Gastrocnemius medialis (tissue), 4 donors: Measurements from ENCODE around the gene GJD4. TPM values are rescaled to one million over a fixed set of nuclear protein-coding genes. Genes with fewer than 3 reads are reported as not detected.

Source experiments
- ATAC-seq, 2 donors: fragments of 150-250 bp; one replicate each; pipeline ENCODE4 v1.9.1; 2016
- DNase-seq, 2 donors: peaks; one replicate each; pipeline ENCODE4 v3.0.0-alpha.2; 2019
- H3K27ac ChIP-seq, 4 donors: fragments of 200-600 bp; sonication (generic); 1 replicate in 1 of 4; 2 replicates in 3 of 4; pipeline ENCODE4 v1.5.1; 2016 to 2018; ENCODE audit warnings: mild to moderate bottlenecking in 2 of 4, moderate library complexity in 1 of 4
- H3K27me3 ChIP-seq, 3 donors: fragments of 200-600 bp; sonication (generic) in 2 of 3; 1 replicate in 1 of 3; 2 replicates in 2 of 3; pipeline versions ENCODE4 v1.5.1 to v1.6.0; 2016 to 2019; ENCODE audit warnings: mild to moderate bottlenecking in 1 of 3, moderate library complexity in 1 of 3
- H3K36me3 ChIP-seq, 2 donors: fragments of 200-600 bp; sonication (generic) in 1 of 2; one replicate each; pipeline ENCODE4 v1.5.1; 2017 to 2018
- H3K4me1 ChIP-seq, 2 donors: fragments of 200-600 bp; sonication (generic) in 1 of 2; one replicate each; pipeline ENCODE4 v1.5.1; 2016 to 2017; ENCODE audit warnings: mild to moderate bottlenecking in 2 of 2
- H3K4me3 ChIP-seq, 4 donors: fragments of 200-600 bp; sonication (generic) in 3 of 4; 1 replicate in 1 of 4; 2 replicates in 3 of 4; pipeline ENCODE4 v1.5.1; 2016 to 2019; ENCODE audit warnings: mild to moderate bottlenecking in 2 of 4
- H3K9me3 ChIP-seq, 3 donors: fragments of 200-600 bp; sonication (generic) in 2 of 3; 1 replicate in 1 of 3; 2 replicates in 2 of 3; pipeline ENCODE4 v1.5.1; 2016 to 2019
- CTCF ChIP-seq, 5 experiments: fragments of 450-650 bp in 3 of 5; fragments of 200-600 bp in 2 of 5; sonication (generic) in 2 of 5; IDR thresholded peaks in 4 of 5; conservative IDR thresholded peaks in 1 of 5; 1 replicate in 4 of 5; 2 replicates in 1 of 5; pipeline ENCODE4 v1.5.1; 2016 to 2019; ENCODE audit warnings: antibody characterized with exemption in 5 of 5, mild to moderate bottlenecking in 3 of 5, moderate library complexity in 3 of 5
- POLR2A ChIP-seq, 2 donors: fragments of 450-650 bp; IDR thresholded peaks; one replicate each; pipeline ENCODE4 v1.6.1; 2017; ENCODE audit warnings: antibody characterized with exemption in 2 of 2, mild to moderate bottlenecking in 2 of 2, moderate library complexity in 2 of 2
- in situ Hi-C, 4 donors: fragments of 200-750 bp; cut with MboI; loops; one replicate each; pipeline versions ENCODE4 v1.15.0 to v1.8.0; 2017; ENCODE audit warnings: low sequenced_read_pairs in 4 of 4
- intact Hi-C: fragments of 100-400 bp; cut with DNase I; formaldehyde crosslinking; loops from one replicate; pipeline ENCODE4 v1.15.1; 2023; ENCODE audit warnings: low total_unique reads
- total RNA-seq, 4 donors: library from RNA; depleted of rRNA; stranded (reverse); fragments of >200 nt; gene quantifications; one replicate each; pipeline versions ENCODE4 v1.1.0 to v1.2.3, GENCODE V29; 2016

The GJD4 gene
- total RNA-seq, 4 donors from 2014 or later, result not detected

DNA sequence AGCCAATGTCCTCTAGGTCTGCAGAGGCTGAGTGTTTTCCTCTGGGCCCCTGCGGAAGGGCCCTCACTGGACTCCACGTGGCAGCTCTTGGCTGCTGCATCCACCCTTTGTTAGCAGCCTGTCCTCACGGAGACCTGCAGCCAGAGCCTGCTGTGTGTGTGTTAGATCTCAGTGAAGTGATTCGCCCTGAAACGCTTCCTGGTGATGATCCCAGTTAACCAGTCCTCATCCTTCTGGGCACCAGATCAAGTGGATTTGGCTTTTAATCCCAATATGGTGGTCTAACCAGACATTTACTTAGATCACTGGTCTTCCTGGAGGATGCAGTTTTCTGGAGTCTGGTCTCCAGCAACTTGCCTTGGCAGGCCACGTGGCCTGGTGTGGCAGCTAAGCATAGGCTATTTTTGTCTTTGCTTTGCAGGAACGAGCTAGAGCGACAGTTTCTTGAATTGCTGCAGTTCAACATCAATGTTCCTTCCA lies 39.5 kb upstream of the GJD4 start:
- in situ Hi-C loops, result loop anchor here in 3 of 4 donors (5.0 to 25.0 kb wide), 5 partner anchors 228 to 453 kb away; partner anchors contain the start of gene CCNY (in 2 of the 3)
- no peaks in the 10 kb centered on the region for H3K27me3 ChIP-seq

DNA sequence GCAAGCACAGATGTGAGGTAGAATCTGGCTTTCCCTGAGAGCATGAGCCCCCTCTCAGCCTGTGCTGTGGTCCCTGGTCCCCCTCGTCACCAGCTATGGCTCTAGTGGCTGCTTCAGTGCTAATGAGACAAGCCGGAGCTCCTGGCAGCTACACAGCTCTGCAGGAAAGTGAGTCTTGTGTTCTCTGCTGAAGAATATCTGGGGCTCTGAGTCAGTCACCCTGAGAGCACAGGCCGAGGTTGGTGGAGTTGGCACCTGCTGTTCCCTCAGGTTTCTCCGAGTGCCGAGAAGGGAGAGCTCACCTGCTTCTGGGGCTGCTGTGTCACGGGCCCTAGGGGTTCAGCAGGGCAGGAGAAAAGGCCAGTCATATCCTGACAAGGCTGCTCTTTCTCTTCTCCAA lies 37.2 kb upstream of the GJD4 start:
- H3K27me3 ChIP-seq, result no peaks in the 10 kb centered on the region
- no peak for ATAC-seq
- in situ Hi-C loops (loop anchor here in 3 of 4 donors (5.0 to 25.0 kb wide), 5 partner anchors 231 to 456 kb away; partner anchors contain the start of gene CCNY (in 2 of the 3)), intact Hi-C loops (no loop called here)
- no peak overlapping the region for H3K27ac ChIP-seq
- peaks cover 21 to 29% of the 10 kb centered on the region in 2 donors for H3K4me1 ChIP-seq
- peaks cover 0 to 46% of the 10 kb centered on the region in 2 donors for H3K36me3 ChIP-seq
- H3K4me3 ChIP-seq, result no peak overlapping the region
- DNase-seq, result no peak
- H3K9me3 ChIP-seq, result no peaks in the 10 kb centered on the region
- no peak for TF ChIP-seq CTCF (IDR thresholded peaks at IDR 0.05 in 4 of 5, conservative IDR thresholded peaks at IDR 0.05 in 1 of 5)
- no peak for TF ChIP-seq POLR2A (IDR thresholded peaks at IDR 0.05)

More for the DNA sequence above, 39.5 kb upstream of the GJD4 start:
- peaks cover 28 to 34% of the 10 kb centered on the region in 2 donors for H3K4me1 ChIP-seq
- ATAC-seq (peak; percentile 59 to 64), DNase-seq (no peak)
- peak overlapping the region; percentile 17 to 63 (median 40) for H3K27ac ChIP-seq
- TF ChIP-seq CTCF (IDR thresholded peaks at IDR 0.05 in 4 of 5, conservative IDR thresholded peaks at IDR 0.05 in 1 of 5), result peak in 1 of 5 experiments; percentile 16
- TF ChIP-seq POLR2A (IDR thresholded peaks at IDR 0.05), result no peak
- peaks cover 0 to 40% of the 10 kb centered on the region in 2 donors for H3K36me3 ChIP-seq
- H3K4me3 ChIP-seq, result no peak overlapping the region
- H3K9me3 ChIP-seq, result no peaks in the 10 kb centered on the region
- intact Hi-C loops, result loop anchor here (2.0 kb wide), 1 partner anchor 325 kb away; no protein-coding TSS in a partner anchor

GRCh38 chr10:35568483-35569015 lies 36.6 kb upstream of the GJD4 start:
- no peak for TF ChIP-seq POLR2A (IDR thresholded peaks at IDR 0.05)
- no peak for TF ChIP-seq CTCF (IDR thresholded peaks at IDR 0.05 in 4 of 5, conservative IDR thresholded peaks at IDR 0.05 in 1 of 5)
- no peak for ATAC-seq
- Histone ChIP-seq H3K27ac (no peak overlapping the region), H3K9me3 (no peaks in the 10 kb centered on the region), H3K27me3 (no peaks in the 10 kb centered on the region), H3K36me3 (peaks cover 0 to 46% of the 10 kb centered on the region in 2 donors), H3K4me1 (peaks cover 21 to 29% of the 10 kb centered on the region in 2 donors), H3K4me3 (no peak overlapping the region)
- in situ Hi-C loops (loop anchor here in 3 of 4 donors (5.0 to 25.0 kb wide), 5 partner anchors 231 to 456 kb away; partner anchors contain the start of gene CCNY (in 2 of the 3)), intact Hi-C loops (no loop called here)
- DNase-seq, result no peak

- ATAC-seq (no peak), DNase-seq (no peak)
- Histone ChIP-seq H3K36me3 (peaks cover 0 to 46% of the 10 kb centered on the region in 2 donors), H3K9me3 (no peaks in the 10 kb centered on the region), H3K4me3 (no peak overlapping the region), H3K27me3 (no peaks in the 10 kb centered on the region), H3K27ac (no peak overlapping the region), H3K4me1 (peaks cover 21 to 24% of the 10 kb centered on the region in 2 donors)
- in situ Hi-C loops (loop anchor here in 3 of 4 donors (5.0 to 25.0 kb wide), 5 partner anchors 232 to 457 kb away; partner anchors contain the start of gene CCNY (in 2 of the 3)), intact Hi-C loops (no loop called here)
- TF ChIP-seq POLR2A (IDR thresholded peaks at IDR 0.05) (no peak), CTCF (IDR thresholded peaks at IDR 0.05 in 4 of 5, conservative IDR thresholded peaks at IDR 0.05 in 1 of 5) (no peak)
Measured at GRCh38 chr10:35569111-35569707, 35.9 kb upstream of the GJD4 start.
